AG09309 (cell line): ENCODE measurements around the gene SLC20A1.
"Not testable (repeated sequence)": the region's sequence is repeated elsewhere in the genome, so short reads cannot be mapped to it uniquely, and the experiment has no call there.

Experiments
- DNase-seq: peaks from one replicate; pipeline ENCODE4 v3.0.0-alpha.2; 2010; ENCODE audit warnings: low read depth
- H3K4me3 ChIP-seq: 2 replicates; pipeline ENCODE4 v1.5.1; 2011; ENCODE audit warnings: mild to moderate bottlenecking, low read depth, low read length, moderate library complexity; ENCODE audit not compliant: control insufficient read depth
- TF ChIP-seq, protein P1 (sequence below): IDR thresholded peaks from 2 replicates; pipeline ENCODE4 v1.5.1; 2011; ENCODE audit warnings: mild to moderate bottlenecking, low read depth, low read length, inconsistent platforms; ENCODE audit not compliant: insufficient read depth, control insufficient read depth; ENCODE audit errors: missing control alignments

The SLC20A1 gene

DNA sequence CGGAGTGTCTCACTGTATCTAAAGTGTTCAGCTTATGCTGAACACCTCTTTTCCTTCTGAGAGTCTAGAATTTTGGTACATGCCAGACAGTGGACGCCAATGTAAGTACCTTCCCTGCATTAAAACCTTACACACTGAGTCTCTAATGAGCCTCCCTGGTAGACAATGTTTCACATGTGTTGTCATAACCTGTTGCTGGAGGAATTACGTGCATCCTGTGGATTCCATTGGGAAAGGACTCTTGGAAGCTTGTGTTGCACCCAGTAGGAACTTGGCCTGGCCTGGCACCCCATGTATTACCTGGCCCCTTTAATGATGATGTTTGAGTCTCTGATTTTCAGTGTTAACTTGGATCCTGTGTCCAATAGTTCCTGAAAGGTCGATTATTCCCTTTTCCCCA is 40.8 kb upstream of the SLC20A1 start:
- DNase-seq: no peak
- no peak overlapping the region for H3K4me3 ChIP-seq
- TF ChIP-seq, protein P1, sequence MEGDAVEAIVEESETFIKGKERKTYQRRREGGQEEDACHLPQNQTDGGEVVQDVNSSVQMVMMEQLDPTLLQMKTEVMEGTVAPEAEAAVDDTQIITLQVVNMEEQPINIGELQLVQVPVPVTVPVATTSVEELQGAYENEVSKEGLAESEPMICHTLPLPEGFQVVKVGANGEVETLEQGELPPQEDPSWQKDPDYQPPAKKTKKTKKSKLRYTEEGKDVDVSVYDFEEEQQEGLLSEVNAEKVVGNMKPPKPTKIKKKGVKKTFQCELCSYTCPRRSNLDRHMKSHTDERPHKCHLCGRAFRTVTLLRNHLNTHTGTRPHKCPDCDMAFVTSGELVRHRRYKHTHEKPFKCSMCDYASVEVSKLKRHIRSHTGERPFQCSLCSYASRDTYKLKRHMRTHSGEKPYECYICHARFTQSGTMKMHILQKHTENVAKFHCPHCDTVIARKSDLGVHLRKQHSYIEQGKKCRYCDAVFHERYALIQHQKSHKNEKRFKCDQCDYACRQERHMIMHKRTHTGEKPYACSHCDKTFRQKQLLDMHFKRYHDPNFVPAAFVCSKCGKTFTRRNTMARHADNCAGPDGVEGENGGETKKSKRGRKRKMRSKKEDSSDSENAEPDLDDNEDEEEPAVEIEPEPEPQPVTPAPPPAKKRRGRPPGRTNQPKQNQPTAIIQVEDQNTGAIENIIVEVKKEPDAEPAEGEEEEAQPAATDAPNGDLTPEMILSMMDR: no peak

DNA sequence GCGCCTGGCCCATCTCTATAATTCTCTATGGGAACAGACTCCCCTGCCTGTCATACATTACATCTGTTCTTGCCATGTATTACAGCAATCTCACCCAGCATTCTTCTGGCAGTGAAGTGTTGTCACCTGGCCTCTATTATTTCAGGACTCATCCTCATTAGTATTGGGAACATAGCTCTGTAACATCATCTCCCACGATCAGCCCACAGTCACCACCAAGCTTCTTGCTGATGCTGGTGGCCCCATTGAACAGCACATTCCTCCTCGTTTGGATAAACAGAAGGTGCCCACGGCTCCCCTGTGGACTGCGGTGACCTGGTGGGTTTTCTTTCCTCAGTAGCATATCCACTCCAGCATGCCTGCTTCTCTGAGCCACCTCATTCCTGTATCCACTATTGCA is 39.8 kb upstream of the SLC20A1 start:
- TF ChIP-seq, protein P1: no peak
- no peak overlapping the region for H3K4me3 ChIP-seq
- no peak for DNase-seq

- TF ChIP-seq, protein P1: no peak
- no peak for DNase-seq
- H3K4me3 ChIP-seq: no peak overlapping the region
Measured at GRCh38 chr2:112606547-112606946, 39.2 kb upstream of the SLC20A1 start.

DNA sequence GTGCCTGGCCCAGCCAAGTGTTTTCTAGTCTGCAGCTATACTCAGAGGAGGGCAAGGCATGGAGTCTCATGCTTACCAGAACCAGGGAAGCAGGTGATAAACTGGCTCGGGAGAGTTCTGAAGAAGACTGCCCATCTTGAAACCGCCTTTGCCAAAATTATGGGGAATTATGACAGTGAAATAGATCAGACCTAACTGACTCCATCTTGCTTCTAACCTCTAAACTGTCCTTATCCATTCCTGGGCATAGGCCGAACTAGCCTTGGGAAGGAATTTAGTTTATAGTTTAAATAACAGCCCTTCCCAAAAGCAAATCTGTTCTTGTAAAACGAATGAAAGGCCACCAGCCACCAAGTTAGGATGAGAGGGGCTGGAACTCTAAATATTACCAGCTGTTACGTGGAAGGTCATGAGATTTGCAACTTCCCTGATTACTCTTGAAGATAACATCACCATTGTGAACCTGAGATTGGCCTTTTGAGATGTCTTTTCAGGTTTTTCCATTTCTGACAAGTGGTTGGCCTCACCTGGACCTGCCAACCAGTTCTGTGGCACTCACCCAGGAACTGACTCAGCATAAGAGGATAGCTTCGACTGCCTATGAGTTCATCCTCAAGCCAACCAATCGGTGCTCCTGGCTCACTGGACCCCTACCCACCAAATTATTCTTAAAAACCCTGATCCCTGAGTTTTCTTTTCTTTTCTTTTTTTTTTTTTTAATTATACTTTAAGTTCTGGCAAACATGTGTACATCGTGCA is 37.9 kb upstream of the SLC20A1 start:
- DNase-seq: no peak
- TF ChIP-seq, protein P1: no peak
- no peak overlapping the region for H3K4me3 ChIP-seq

DNA sequence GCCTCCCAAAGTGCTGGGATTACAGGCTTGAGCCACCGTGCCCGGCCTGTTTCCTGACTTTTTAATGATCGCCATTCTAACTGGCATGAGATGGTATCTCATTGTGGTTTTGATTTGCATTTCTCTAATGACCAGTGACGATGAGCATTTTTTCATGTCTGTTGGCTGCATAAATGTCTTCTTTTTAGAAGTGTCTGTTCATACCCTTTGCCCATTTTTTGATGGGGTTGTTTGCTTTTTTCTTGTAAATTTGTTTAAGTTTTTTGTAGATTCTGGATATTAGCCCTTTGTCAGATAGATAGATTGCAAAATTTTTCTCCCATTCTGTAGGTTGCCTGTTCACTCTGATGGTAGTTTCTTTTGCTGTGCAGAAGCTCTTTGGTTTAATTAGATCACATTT is 36.4 kb upstream of the SLC20A1 start:
- not testable (repeated sequence) for DNase-seq, H3K4me3 ChIP-seq

DNA sequence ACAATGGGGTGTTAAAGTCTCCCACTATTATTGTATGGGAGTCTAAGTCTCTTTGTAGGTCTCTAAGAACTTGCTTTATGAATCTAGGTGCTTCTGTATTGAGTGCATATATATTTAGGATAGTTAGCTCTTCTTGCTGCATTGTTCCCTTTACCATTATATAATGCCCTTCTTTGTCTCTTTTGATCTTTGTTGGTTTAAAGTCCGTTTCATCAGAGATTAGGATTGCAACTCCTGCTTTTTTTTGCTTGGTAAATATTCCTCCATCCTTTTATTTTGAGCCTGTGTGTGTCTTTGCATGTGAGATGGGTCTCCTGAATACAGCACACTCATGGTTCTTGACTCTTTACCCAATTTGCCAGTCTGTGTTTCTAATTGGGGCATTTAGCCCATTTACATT is 33.5 kb upstream of the SLC20A1 start:
- H3K4me3 ChIP-seq, DNase-seq: not testable (repeated sequence)

GRCh38 chr2:112614201-112614840 is 31.4 kb upstream of the SLC20A1 start:
- DNase-seq: no peak
- no peak overlapping the region for H3K4me3 ChIP-seq
- TF ChIP-seq, protein P1: no peak
